A549 (cell line): ENCODE results near the gene LTK. TPM values are rescaled to one million over a fixed set of nuclear protein-coding genes. Genes with fewer than 3 reads are reported as not detected.

Source experiments
- ATAC-seq, 2 experiments: fragments of 200-7000 bp in 1 of 2; fragments of >200 bp in 1 of 2; cut with Nextera tagmentation in 1 of 2; cut with Tn5 transposase in 1 of 2; 3 replicates each; pipeline versions ENCODE4 v1.8.0 to v1.9.1; 2018 to 2020; ENCODE audit warnings: mild to moderate bottlenecking in 1 of 2, moderate library complexity in 1 of 2
- CTCF ChIA-PET: fragments of 300-600 bp; sonication (Branson Sonifier 250); formaldehyde crosslinking; extraction: SDS; loops from one replicate; lab custom pipeline; 2021; ENCODE audit warnings: antibody characterized with exemption, inconsistent platforms; lab: Yijun Ruan, JAX
- POLR2A ChIA-PET: fragments of 350-600 bp; formaldehyde crosslinking; extraction: SDS; loops from one replicate; lab custom pipeline; 2021; ENCODE audit warnings: antibody characterized with exemption, inconsistent platforms; lab: Yijun Ruan, JAX
- DNase-seq, 2 experiments: peaks; one replicate each; pipeline versions ENCODE4 v3.0.0 to v3.0.0-alpha.2; 2011 to 2016; ENCODE audit warnings: low read depth in 1 of 2, low spot score in 1 of 2
- FAIRE-seq: peaks from 2 replicates; lab custom pipeline; 2011; peaks lifted over from hg19 to GRCh38; lab: Jason Lieb, UNC
- H3K27ac ChIP-seq, 2 experiments: fragments of >200 bp; sonication (Bioruptor Twin); formaldehyde crosslinking; 3 replicates each; pipeline ENCODE4 v1.5.1; 2016 to 2017
- H3K4me1 ChIP-seq: fragments of >200 bp; sonication (Bioruptor Twin); formaldehyde crosslinking; 3 replicates; pipeline ENCODE4 v1.6.1; 2016
- H3K4me2 ChIP-seq: fragments of >200 bp; sonication (Bioruptor Twin); formaldehyde crosslinking; 3 replicates; pipeline ENCODE4 v1.6.1; 2016
- H3K4me3 ChIP-seq: fragments of >200 bp; sonication (Bioruptor Twin); formaldehyde crosslinking; 3 replicates; pipeline ENCODE4 v1.5.1; 2016
- H3K9me3 ChIP-seq: fragments of >200 bp; sonication (Bioruptor Twin); formaldehyde crosslinking; 3 replicates; pipeline ENCODE4 v1.6.1; 2016
- ATOH8 ChIP-seq: fragments of 250-450 bp; sonication (Bioruptor Pico); IDR thresholded peaks from 2 replicates; pipeline ENCODE4 v1.5.0; 2020; ENCODE audit warnings: low read depth, mild to moderate bottlenecking, moderate library complexity
- BHLHE40 ChIP-seq: IDR thresholded peaks from 2 replicates; pipeline ENCODE4 v1.6.1; 2012; ENCODE audit warnings: low read depth, low read length, inconsistent platforms
- CHD2 ChIP-seq: fragments of 150-350 bp; IDR thresholded peaks from 2 replicates; pipeline ENCODE4 v1.6.1; 2014; ENCODE audit warnings: low read length; ENCODE audit not compliant: partially characterized antibody
- EHF ChIP-seq: fragments of 250-450 bp; sonication (Bioruptor Pico); IDR thresholded peaks from 2 replicates; pipeline ENCODE4 v1.5.0; 2020; ENCODE audit warnings: mild to moderate bottlenecking
- FOSL2 ChIP-seq, 2 experiments: fragments of 450-650 bp in 1 of 2; fragments of >200 bp in 1 of 2; sonication (Bioruptor Twin) in 1 of 2; formaldehyde crosslinking; IDR thresholded peaks; 2 replicates each; pipeline versions ENCODE4 v1.5.0 to v1.6.1; 2016 to 2020; ENCODE audit warnings: mild to moderate bottlenecking in 1 of 2, moderate library complexity in 1 of 2
- FOXS1 ChIP-seq: fragments of 250-450 bp; sonication (Bioruptor Pico); IDR thresholded peaks from 2 replicates; pipeline ENCODE4 v1.5.0; 2020; ENCODE audit warnings: mild to moderate bottlenecking, moderate library complexity
- HES2 ChIP-seq: fragments of >200 bp; sonication (Bioruptor Twin); formaldehyde crosslinking; IDR thresholded peaks from 2 replicates; pipeline ENCODE4 v1.6.1; 2016
- HEYL ChIP-seq: fragments of 250-450 bp; sonication (Bioruptor Pico); IDR thresholded peaks from 2 replicates; pipeline ENCODE4 v1.8.0; 2021; ENCODE audit warnings: mild to moderate bottlenecking, moderate library complexity
- HMGXB4 ChIP-seq: fragments of 250-450 bp; sonication (Bioruptor Pico); IDR thresholded peaks from 2 replicates; pipeline ENCODE4 v1.5.0; 2021; ENCODE audit warnings: mild to moderate bottlenecking, moderate library complexity, borderline replicate concordance
- HOXA7 ChIP-seq: fragments of 250-450 bp; sonication (Bioruptor Pico); IDR thresholded peaks from 2 replicates; pipeline ENCODE4 v1.5.0; 2020; ENCODE audit warnings: mild to moderate bottlenecking, moderate library complexity
- JUN ChIP-seq, 2 experiments: fragments of >200 bp; sonication (Bioruptor Twin); formaldehyde crosslinking; IDR thresholded peaks; 2 replicates in 1 of 2; 3 replicates in 1 of 2; pipeline ENCODE4 v1.6.1; 2016 to 2017
- JUNB ChIP-seq: fragments of >200 bp; sonication (Bioruptor Twin); formaldehyde crosslinking; IDR thresholded peaks from 2 replicates; pipeline ENCODE4 v1.6.1; 2016
- MAX ChIP-seq: IDR thresholded peaks from 2 replicates; pipeline ENCODE4 v1.6.1; 2012
- NPAS2 ChIP-seq: fragments of 250-450 bp; sonication (Bioruptor Pico); IDR thresholded peaks from 2 replicates; pipeline ENCODE4 v1.8.0; 2022; ENCODE audit warnings: mild to moderate bottlenecking, moderate library complexity, borderline replicate concordance
- PHF8 ChIP-seq: fragments of 200-600 bp; sonication (generic); IDR thresholded peaks from 2 replicates; pipeline ENCODE4 v1.6.1; 2016; ENCODE audit warnings: low read depth, mild to moderate bottlenecking, antibody characterized with exemption, moderate library complexity, borderline replicate concordance
- POLR2A ChIP-seq: IDR thresholded peaks from 2 replicates; pipeline ENCODE4 v1.6.1; 2012; ENCODE audit warnings: mild to moderate bottlenecking, low read length
- POLR2AphosphoS2 ChIP-seq: conservative IDR thresholded peaks from 2 replicates; pipeline ENCODE4 v1.6.1; 2012; ENCODE audit warnings: low read length, improper control_type of control experiment, inconsistent platforms
- RAD21 ChIP-seq, 2 experiments: fragments of >200 bp in 1 of 2; sonication (Bioruptor Twin) in 1 of 2; formaldehyde crosslinking in 1 of 2; IDR thresholded peaks in 1 of 2; conservative IDR thresholded peaks in 1 of 2; 2 replicates in 1 of 2; 3 replicates in 1 of 2; pipeline ENCODE4 v1.6.1; 2012 to 2018; ENCODE audit warnings: inconsistent platforms in 1 of 2
- REST ChIP-seq: fragments of 200-600 bp; sonication (generic); IDR thresholded peaks from 2 replicates; pipeline ENCODE4 v1.6.1; 2016; ENCODE audit warnings: antibody characterized with exemption, mild to moderate bottlenecking, moderate library complexity
- ZC3H11A ChIP-seq: fragments of 450-650 bp; IDR thresholded peaks from 2 replicates; pipeline ENCODE4 v1.6.1; 2014; ENCODE audit warnings: antibody characterized with exemption, mild to moderate bottlenecking
- WGBS: methylation state at CpG from one replicate; pipeline ENCODE4 v1.1.6; 2017; ENCODE audit errors: missing lambda C conversion rate; 5-methylcytosine and 5-hydroxymethylcytosine counted together
- polyA plus RNA-seq, 4 experiments: library from polyadenylated mRNA; depleted of rRNA in 3 of 4; stranded (reverse); fragments of >200 nt; fragmentation: RNase III in 1 of 4; extraction: RNeasy Plus Mini Kit Qiagen cat#74134 plus additional on column Dnase treatment in 1 of 4; gene quantifications; 2 replicates in 3 of 4; 3 replicates in 1 of 4; pipeline ENCODE4 v1.2.3, GENCODE V29; 2011 to 2017

LTK gene
- polyA plus RNA-seq, 2 of the 4 experiments (the other 2 are of a cell fraction) = 0.10 to 0.17 TPM

- TF ChIP-seq CHD2 = no peak
- TF ChIP-seq HEYL (CRISPR knock-in tag) = no peak
Observed at GRCh38 chr15:41492597-41493204, 20.9 kb downstream of the LTK start (continued).

- ATAC-seq = no peak
- no peak for TF ChIP-seq HOXA7 (CRISPR knock-in tag)
- no peak for TF ChIP-seq HES2
- TF ChIP-seq ZC3H11A = no peak
- TF ChIP-seq HEYL (CRISPR knock-in tag) = no peak
- no peak for TF ChIP-seq PHF8
- TF ChIP-seq JUN (IDR thresholded peaks at IDR 0.05) = no peak
- TF ChIP-seq BHLHE40 = no peak
- no peak for TF ChIP-seq POLR2AphosphoS2
- TF ChIP-seq EHF (CRISPR knock-in tag) = no peak
- TF ChIP-seq CHD2 = no peak
- TF ChIP-seq ATOH8 (CRISPR knock-in tag) = no peak
- TF ChIP-seq MAX = no peak
- TF ChIP-seq FOXS1 (CRISPR knock-in tag) = no peak
- TF ChIP-seq HMGXB4 = no peak
- TF ChIP-seq POLR2A = no peak
- no peak for TF ChIP-seq REST
- TF ChIP-seq NPAS2 (CRISPR knock-in tag) = no peak
- Histone ChIP-seq H3K9me3 (no peaks in the 10 kb centered on the region), H3K4me3 (no peak overlapping the region), H3K4me2 (no peak overlapping the region), H3K27ac (peak overlapping the region in 1 of 2 experiments; percentile 60; a peak in 1 of 6 replicates), H3K4me1 (peaks cover 16% of the 10 kb centered on the region; the same call in 2 of the 3 replicates)
- ChIA-PET CTCF (interaction anchor here (1.4 kb wide), 1 partner anchor 26 kb away, joined by 5 read pairs; no protein-coding TSS in a partner anchor), POLR2A (no interaction called here)
- DNase-seq = no peak
- no peak for FAIRE-seq
- WGBS = 75% methylated on average over 4 of the region's 4 CpGs
Observed at GRCh38 chr15:41491889-41492288, 21.7 kb downstream of the LTK start.

- DNase-seq (peak; percentile 54 to 67), ATAC-seq (peak; percentile 32 to 36), FAIRE-seq (no peak)
- peak overlapping the region; percentile 60 to 72; a peak in 5 of 6 replicates for H3K27ac ChIP-seq
- H3K4me3 ChIP-seq = no peak overlapping the region
- H3K9me3 ChIP-seq = no peaks in the 10 kb centered on the region
- TF ChIP-seq JUNB (peak; percentile 23; the same call in 1 of the 2 replicates), RAD21 (conservative IDR thresholded peaks at IDR 0.05 in 1 of 2, IDR thresholded peaks at IDR 0.05 in 1 of 2) (no peak), REST (no peak), FOSL2 (IDR thresholded peaks at IDR 0.05) (peak; percentile 34; the same call in 1 of the 2 replicates), FOSL2 (CRISPR knock-in tag; IDR thresholded peaks at IDR 0.05) (peak; percentile 67)
- 23% methylated on average over 4 of the region's 4 CpGs for WGBS
- ChIA-PET CTCF (interaction anchor here (0.6 to 0.9 kb wide), 2 partner anchors 24 to 51 kb away, joined by 3 read pairs; no protein-coding TSS in a partner anchor), POLR2A (no interaction called here)
- peaks cover 16% of the 10 kb centered on the region; the same call in 2 of the 3 replicates for H3K4me1 ChIP-seq
- H3K4me2 ChIP-seq = peak overlapping the region; percentile 42
Observed at GRCh38 chr15:41490355-41490754, 23.3 kb downstream of the LTK start.
